ENCODE results near the gene LIN37. TPM values are rescaled to one million over a fixed set of nuclear protein-coding genes. Genes with fewer than 3 reads are reported as not detected.

Gene LIN37, protein sequence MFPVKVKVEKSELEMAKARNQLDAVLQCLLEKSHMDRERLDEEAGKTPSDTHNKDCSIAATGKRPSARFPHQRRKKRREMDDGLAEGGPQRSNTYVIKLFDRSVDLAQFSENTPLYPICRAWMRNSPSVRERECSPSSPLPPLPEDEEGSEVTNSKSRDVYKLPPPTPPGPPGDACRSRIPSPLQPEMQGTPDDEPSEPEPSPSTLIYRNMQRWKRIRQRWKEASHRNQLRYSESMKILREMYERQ
- total RNA-seq = 10 to 100 TPM in 1 of 4 donors, 1 to 10 TPM in 3; 3.1 to 14.5 (median 7.9) TPM
- polyA plus RNA-seq = 10 to 100 TPM; 17.8 to 26.8 (median 23.1) TPM
- long read RNA-seq, donor 1, partial matches to known transcripts = 1 of 4 reads
- long read RNA-seq, donor 1, other reads (novel, unspliced or antisense) = 2 of 4 reads
- long read RNA-seq, donor 2, partial matches to known transcripts = 1 of 4 reads
- long read RNA-seq, donor 2, other reads (novel, unspliced or antisense) = 0 of 4 reads

GRCh38 chr19:35748106-35749020 lies at the start of gene LIN37:
Gene LIN37 (plus strand): TSS chr19:35748576. CDS start chr19:35748725, 149 bp downstream.
- DNase-seq (peak; percentile 99 to 100), ATAC-seq (peak; percentile 82 to 87 (median 84))
- intact Hi-C loops (cut with DNase I) = loop anchor here in 1 of 2 donors (5.0 kb wide), 1 partner anchor 184 kb away; no protein-coding TSS in a partner anchor
- Histone ChIP-seq H3K27me3 (ENCODE audit: insufficient read depth in 3 of 3, low read length in 2 of 3) (no peaks in the 10 kb centered on the region), H3K4me3 (peak within 1 kb of the TSS; percentile 99), H3K36me3 (ENCODE audit: insufficient read depth in 1 of 2, low read depth in 1 of 2) (peaks cover 0 to 27% of the 10 kb centered on the region in 2 donors), H3K9me3 (no peaks in the 10 kb centered on the region), H3K27ac (peak within 1 kb of the TSS; percentile 81), H3K4me1 (peaks cover 42% of the 10 kb centered on the region)
- WGBS, 3 donors = 0 to 1% (median 1%) methylated on average over 45 of the region's 45 CpGs
- no peak for TF ChIP-seq CTCF (IDR thresholded peaks at IDR 0.05)

GRCh38 chr19:35702223-35703012 lies 46.0 kb upstream of the LIN37 start:
- Histone ChIP-seq H3K27me3 (ENCODE audit: insufficient read depth in 3 of 3, low read length in 2 of 3) (no peaks in the 10 kb centered on the region), H3K27ac (no peak overlapping the region), H3K4me1 (peaks cover 5% of the 10 kb centered on the region), H3K9me3 (no peaks in the 10 kb centered on the region), H3K36me3 (ENCODE audit: insufficient read depth in 1 of 2, low read depth in 1 of 2) (no peaks in the 10 kb centered on the region), H3K4me3 (peak overlapping the region; percentile 70)
- intact Hi-C loops (cut with DNase I) = no loop called here
- WGBS, 3 donors = 0% methylated on average over 50 of the region's 50 CpGs
- ATAC-seq = peak; percentile 100
- TF ChIP-seq CTCF (IDR thresholded peaks at IDR 0.05) = no peak
- DNase-seq = peak; percentile 95 to 97

- Histone ChIP-seq H3K4me3 (peak overlapping the region; percentile 70), H3K4me1 (peaks cover 5% of the 10 kb centered on the region), H3K36me3 (ENCODE audit: insufficient read depth in 1 of 2, low read depth in 1 of 2) (no peaks in the 10 kb centered on the region), H3K27ac (no peak overlapping the region), H3K27me3 (ENCODE audit: insufficient read depth in 3 of 3, low read length in 2 of 3) (no peaks in the 10 kb centered on the region), H3K9me3 (no peaks in the 10 kb centered on the region)
- TF ChIP-seq CTCF (IDR thresholded peaks at IDR 0.05) = no peak
- DNase-seq (no peak), ATAC-seq (peak in 1 of 4 donors; percentile 23)
- 41 to 50% (median 44%) methylated on average over 8 to 9 of the region's 9 CpGs for WGBS, 3 donors
- intact Hi-C loops (cut with DNase I) = no loop called here
Measured at GRCh38 chr19:35703343-35703742, 45.0 kb upstream of the LIN37 start.

DNA sequence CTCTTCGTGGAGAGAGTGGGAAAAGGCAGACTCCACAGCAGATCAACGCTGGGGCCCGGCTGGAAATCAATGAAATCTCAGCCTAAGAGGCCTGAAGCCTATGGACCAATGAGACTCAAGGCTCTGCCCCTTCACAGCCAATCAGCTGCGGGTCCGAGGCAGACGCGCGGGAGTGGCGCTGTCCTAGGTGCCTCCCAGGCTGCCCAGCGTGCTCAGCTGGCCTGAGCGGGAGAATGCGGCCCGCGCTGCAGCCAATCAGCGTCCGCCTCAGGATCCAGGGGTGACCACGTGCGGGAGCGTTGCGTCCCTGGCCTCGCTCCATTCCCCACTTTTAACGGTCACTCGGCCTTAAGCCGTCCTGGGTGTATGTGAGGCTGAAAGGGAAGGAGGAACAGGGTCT lies 44.2 kb upstream of the LIN37 start, which contains the start of gene ZBTB32:
TSS of gene ZBTB32 (plus strand) at position 341 of the 400 bp plus-strand sequence. CDS start 10,069 bp downstream, outside the sequence.
- Histone ChIP-seq H3K9me3 (no peaks in the 10 kb centered on the region), H3K36me3 (ENCODE audit: insufficient read depth in 1 of 2, low read depth in 1 of 2) (no peaks in the 10 kb centered on the region), H3K4me1 (peaks cover 5% of the 10 kb centered on the region), H3K4me3 (no peak within 1 kb of the TSS), H3K27ac (no peak within 1 kb of the TSS), H3K27me3 (ENCODE audit: insufficient read depth in 3 of 3, low read length in 2 of 3) (no peaks in the 10 kb centered on the region)
- intact Hi-C loops (cut with DNase I) = no loop called here
- no peak for TF ChIP-seq CTCF (IDR thresholded peaks at IDR 0.05)
- ATAC-seq (no peak), DNase-seq (no peak)
- 14 to 20% (median 17%) methylated on average over 24 of the region's 24 CpGs for WGBS, 3 donors

Measured in psoas muscle (tissue), 8 donors.